NCI-H146 treated with DMSO at 0.1 percent for 48 hours (cell line): ENCODE results near the gene BRD3OS.
"Not testable (repeated sequence)": the region's sequence is repeated elsewhere in the genome, so short reads cannot be mapped to it uniquely, and the experiment has no call there.

ENCODE experiments used
- DNase-seq: peaks from one replicate; lab custom pipeline; 2025; ENCODE audit not compliant: unreplicated experiment; lab: John Stamatoyannopoulos, UW

Gene BRD3OS

GRCh38 chr9:133988771-133989170 is 36.5 kb upstream of the BRD3OS start:
- DNase-seq, result not testable (repeated sequence)

GRCh38 chr9:133989625-133990365 is 35.5 kb upstream of the BRD3OS start:
- no peak for DNase-seq

GRCh38 chr9:133990366-133991213 is 34.7 kb upstream of the BRD3OS start:
- peak; percentile 37 for DNase-seq

GRCh38 chr9:133991214-133991921 is 33.9 kb upstream of the BRD3OS start:
- no peak for DNase-seq

- DNase-seq, result peak; percentile 30
These were observed 33.1 kb upstream of the BRD3OS start, which contains the start of gene VAV2 for GRCh38 chr9:133991964-133992779. TSS of gene VAV2 (minus strand) at chr9:133992324. CDS start at chr9:133992278, 46 bp downstream.

GRCh38 chr9:133992780-133993634 is 32.3 kb upstream of the BRD3OS start:
- DNase-seq, result peak; percentile 59

- DNase-seq, result no peak
These were observed 31.5 kb upstream of the BRD3OS start for GRCh38 chr9:133993635-133994253.

GRCh38 chr9:133994353-133995011 is 30.8 kb upstream of the BRD3OS start:
- no peak for DNase-seq

- no peak for DNase-seq
These were observed 30.0 kb upstream of the BRD3OS start for GRCh38 chr9:133995012-133995896.

- no peak for DNase-seq
These were observed 28.5 kb upstream of the BRD3OS start for GRCh38 chr9:133996531-133997520.

- no peak for DNase-seq
These were observed 27.7 kb upstream of the BRD3OS start for GRCh38 chr9:133997584-133997983.

- no peak for DNase-seq
These were observed 26.2 kb upstream of the BRD3OS start for GRCh38 chr9:133998915-133999595.

- DNase-seq, result no peak
These were observed 25.4 kb upstream of the BRD3OS start for GRCh38 chr9:133999851-134000265.

- no peak for DNase-seq
These were observed 22.5 kb upstream of the BRD3OS start for GRCh38 chr9:134002796-134003195.

- no peak for DNase-seq
These were observed 22.0 kb upstream of the BRD3OS start for GRCh38 chr9:134003237-134003636.
